Breast epithelium (tissue), 4 donors: Measurements from ENCODE around the gene L3MBTL3. TPM values are rescaled to one million over a fixed set of nuclear protein-coding genes. Genes with fewer than 3 reads are reported as not detected.
"Not testable (repeated sequence)": the region's sequence is repeated elsewhere in the genome, so short reads cannot be mapped to it uniquely, and the experiment has no call there.

Experiments used
- DNase-seq, 2 donors: peaks; one replicate each; pipeline ENCODE4 v3.0.0-alpha.2; 2019; ENCODE audit warnings: low spot score in 2 of 2
- H3K27ac ChIP-seq, 2 donors: fragments of 200-600 bp; sonication (generic) in 1 of 2; one replicate each; pipeline ENCODE4 v1.5.1; 2016 to 2019; ENCODE audit warnings: mild to moderate bottlenecking in 1 of 2
- H3K27me3 ChIP-seq, 2 donors: fragments of 200-600 bp; sonication (generic) in 1 of 2; one replicate each; pipeline versions ENCODE4 v1.5.1 to v1.6.0; 2017 to 2019; ENCODE audit warnings: control low read depth in 1 of 2, mild to moderate bottlenecking in 1 of 2
- H3K36me3 ChIP-seq: fragments of 200-600 bp; one replicate; pipeline ENCODE4 v1.5.1; 2019
- H3K4me1 ChIP-seq, 2 donors: fragments of 200-600 bp; sonication (generic); one replicate each; pipeline ENCODE4 v1.5.1; 2016 to 2019; ENCODE audit warnings: control low read depth in 1 of 2
- H3K4me3 ChIP-seq, 3 donors: fragments of 200-600 bp; sonication (generic); 1 replicate in 2 of 3; 2 replicates in 1 of 3; pipeline ENCODE4 v1.5.1; 2016 to 2019; ENCODE audit warnings: mild to moderate bottlenecking in 3 of 3, moderate library complexity in 2 of 3
- H3K9me3 ChIP-seq, 2 donors: fragments of 200-600 bp; sonication (generic) in 1 of 2; one replicate each; pipeline ENCODE4 v1.5.1; 2016 to 2019; ENCODE audit warnings: control low read depth in 1 of 2
- POLR2A ChIP-seq: fragments of 450-650 bp; IDR thresholded peaks from one replicate; pipeline ENCODE4 v1.6.1; 2016; ENCODE audit warnings: antibody characterized with exemption, mild to moderate bottlenecking, moderate library complexity
- POLR2AphosphoS5 ChIP-seq, 3 donors: sonication (generic); formaldehyde crosslinking; IDR thresholded peaks; one replicate each; pipeline ENCODE4 v1.6.1; 2017; ENCODE audit warnings: antibody characterized with exemption in 3 of 3
- intact Hi-C: fragments of 100-400 bp; cut with DNase I; formaldehyde crosslinking; loops from one replicate; pipeline ENCODE4 v1.15.1; 2023; ENCODE audit warnings: low total_unique reads
- total RNA-seq, 3 donors: library from RNA; depleted of rRNA; stranded (reverse); fragments of >200 nt; gene quantifications; one replicate each; pipeline ENCODE4 v1.1.0, GENCODE V29; 2016
- TF ChIP-seq, protein P1 (sequence below), 3 donors: fragments of 450-650 bp; IDR thresholded peaks; one replicate each; pipeline ENCODE4 v1.5.1; 2016 to 2017; ENCODE audit warnings: antibody characterized with exemption in 3 of 3, mild to moderate bottlenecking in 3 of 3, moderate library complexity in 3 of 3

L3MBTL3 gene
- total RNA-seq, 3 donors from 2014 or later, result 7.4 to 16.7 (median 9.7) TPM

- no peaks in the 10 kb centered on the region for H3K36me3 ChIP-seq
- H3K4me1 ChIP-seq, result no peaks in the 10 kb centered on the region
- H3K9me3 ChIP-seq, result no peaks in the 10 kb centered on the region
- TF ChIP-seq POLR2AphosphoS5 (IDR thresholded peaks at IDR 0.05), result no peak
- TF ChIP-seq, protein P1, sequence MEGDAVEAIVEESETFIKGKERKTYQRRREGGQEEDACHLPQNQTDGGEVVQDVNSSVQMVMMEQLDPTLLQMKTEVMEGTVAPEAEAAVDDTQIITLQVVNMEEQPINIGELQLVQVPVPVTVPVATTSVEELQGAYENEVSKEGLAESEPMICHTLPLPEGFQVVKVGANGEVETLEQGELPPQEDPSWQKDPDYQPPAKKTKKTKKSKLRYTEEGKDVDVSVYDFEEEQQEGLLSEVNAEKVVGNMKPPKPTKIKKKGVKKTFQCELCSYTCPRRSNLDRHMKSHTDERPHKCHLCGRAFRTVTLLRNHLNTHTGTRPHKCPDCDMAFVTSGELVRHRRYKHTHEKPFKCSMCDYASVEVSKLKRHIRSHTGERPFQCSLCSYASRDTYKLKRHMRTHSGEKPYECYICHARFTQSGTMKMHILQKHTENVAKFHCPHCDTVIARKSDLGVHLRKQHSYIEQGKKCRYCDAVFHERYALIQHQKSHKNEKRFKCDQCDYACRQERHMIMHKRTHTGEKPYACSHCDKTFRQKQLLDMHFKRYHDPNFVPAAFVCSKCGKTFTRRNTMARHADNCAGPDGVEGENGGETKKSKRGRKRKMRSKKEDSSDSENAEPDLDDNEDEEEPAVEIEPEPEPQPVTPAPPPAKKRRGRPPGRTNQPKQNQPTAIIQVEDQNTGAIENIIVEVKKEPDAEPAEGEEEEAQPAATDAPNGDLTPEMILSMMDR (IDR thresholded peaks at IDR 0.05), result no peak
- no peak for TF ChIP-seq POLR2A
- intact Hi-C loops, result no loop called here
- no peak overlapping the region for H3K27ac ChIP-seq
- H3K27me3 ChIP-seq, result no peaks in the 10 kb centered on the region
- no peak for DNase-seq
- no peak overlapping the region for H3K4me3 ChIP-seq
Observed at GRCh38 chr6:130107710-130108109, 89.3 kb downstream of the L3MBTL3 start.

DNA sequence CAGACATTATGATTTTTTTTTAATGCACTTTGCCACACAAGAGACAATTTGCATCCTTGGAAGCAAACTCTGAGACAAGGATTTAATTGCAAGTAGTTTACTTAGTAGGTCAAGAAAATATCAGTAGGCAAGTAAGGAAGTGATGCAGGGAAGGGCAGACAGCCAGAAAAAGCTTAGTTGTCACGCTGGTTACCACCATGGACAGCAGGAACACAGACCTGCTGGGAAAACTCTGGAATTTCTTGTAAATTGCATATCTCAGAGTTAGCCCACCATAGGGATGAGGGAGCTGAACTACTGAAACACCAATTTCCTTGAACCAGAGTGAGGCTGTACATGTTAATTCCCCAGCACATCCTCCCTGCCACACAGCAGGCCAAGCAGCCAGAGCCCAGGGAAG lies 92.7 kb downstream of the L3MBTL3 start:
- Histone ChIP-seq H3K36me3 (no peaks in the 10 kb centered on the region), H3K9me3 (no peaks in the 10 kb centered on the region), H3K27me3 (no peaks in the 10 kb centered on the region), H3K4me3 (no peak overlapping the region), H3K4me1 (no peaks in the 10 kb centered on the region), H3K27ac (no peak overlapping the region)
- no peak for DNase-seq
- no peak for TF ChIP-seq POLR2A
- TF ChIP-seq, protein P1 (IDR thresholded peaks at IDR 0.05), result no peak
- no peak for TF ChIP-seq POLR2AphosphoS5 (IDR thresholded peaks at IDR 0.05)
- intact Hi-C loops, result no loop called here

- no peaks in the 10 kb centered on the region for H3K36me3 ChIP-seq
- intact Hi-C loops, result no loop called here
- no peaks in the 10 kb centered on the region for H3K9me3 ChIP-seq
- DNase-seq, result no peak
- H3K27ac ChIP-seq, result no peak overlapping the region
- H3K4me1 ChIP-seq, result no peaks in the 10 kb centered on the region
- no peaks in the 10 kb centered on the region for H3K27me3 ChIP-seq
- no peak overlapping the region for H3K4me3 ChIP-seq
- no peak for TF ChIP-seq POLR2A
- TF ChIP-seq POLR2AphosphoS5 (IDR thresholded peaks at IDR 0.05), result no peak
- TF ChIP-seq, protein P1 (IDR thresholded peaks at IDR 0.05), result no peak
Observed at GRCh38 chr6:130113201-130113710, 94.9 kb downstream of the L3MBTL3 start.

DNA sequence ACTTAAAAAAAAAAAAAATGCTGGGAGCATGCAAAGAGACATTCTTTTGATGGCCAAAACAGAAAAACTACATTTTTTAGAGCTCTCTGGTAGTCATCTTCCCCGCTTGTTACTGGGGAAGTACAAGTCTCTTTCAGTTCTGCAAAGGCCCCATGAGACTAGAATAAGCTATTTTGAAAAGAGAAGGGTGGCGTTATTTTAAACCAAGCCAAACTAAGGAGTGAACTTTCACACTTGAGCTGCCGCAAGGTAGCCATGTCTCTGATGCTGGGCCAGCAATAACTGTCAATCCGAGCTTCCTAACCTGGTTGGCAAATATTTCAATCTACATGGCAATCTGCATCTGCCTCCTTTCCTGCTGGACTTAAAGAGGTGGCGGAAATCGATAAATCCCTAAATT lies 96.7 kb downstream of the L3MBTL3 start:
- Histone ChIP-seq H3K27me3 (no peaks in the 10 kb centered on the region), H3K36me3 (no peaks in the 10 kb centered on the region), H3K9me3 (no peaks in the 10 kb centered on the region), H3K4me1 (no peaks in the 10 kb centered on the region), H3K4me3 (no peak overlapping the region), H3K27ac (no peak overlapping the region)
- intact Hi-C loops, result no loop called here
- no peak for DNase-seq
- TF ChIP-seq, protein P1 (IDR thresholded peaks at IDR 0.05), result no peak
- TF ChIP-seq POLR2A, result no peak
- TF ChIP-seq POLR2AphosphoS5 (IDR thresholded peaks at IDR 0.05), result no peak

- TF ChIP-seq POLR2AphosphoS5 (IDR thresholded peaks at IDR 0.05), result no peak
- TF ChIP-seq, protein P1 (IDR thresholded peaks at IDR 0.05), result no peak
- no peak for TF ChIP-seq POLR2A
- intact Hi-C loops, result no loop called here
- H3K27ac ChIP-seq, result no peak overlapping the region
- H3K36me3 ChIP-seq, result no peaks in the 10 kb centered on the region
- DNase-seq, result no peak
- no peak overlapping the region for H3K4me3 ChIP-seq
- no peaks in the 10 kb centered on the region for H3K27me3 ChIP-seq
- H3K9me3 ChIP-seq, result no peaks in the 10 kb centered on the region
- H3K4me1 ChIP-seq, result no peaks in the 10 kb centered on the region
Observed at GRCh38 chr6:130116273-130116672, 97.9 kb downstream of the L3MBTL3 start.

DNA sequence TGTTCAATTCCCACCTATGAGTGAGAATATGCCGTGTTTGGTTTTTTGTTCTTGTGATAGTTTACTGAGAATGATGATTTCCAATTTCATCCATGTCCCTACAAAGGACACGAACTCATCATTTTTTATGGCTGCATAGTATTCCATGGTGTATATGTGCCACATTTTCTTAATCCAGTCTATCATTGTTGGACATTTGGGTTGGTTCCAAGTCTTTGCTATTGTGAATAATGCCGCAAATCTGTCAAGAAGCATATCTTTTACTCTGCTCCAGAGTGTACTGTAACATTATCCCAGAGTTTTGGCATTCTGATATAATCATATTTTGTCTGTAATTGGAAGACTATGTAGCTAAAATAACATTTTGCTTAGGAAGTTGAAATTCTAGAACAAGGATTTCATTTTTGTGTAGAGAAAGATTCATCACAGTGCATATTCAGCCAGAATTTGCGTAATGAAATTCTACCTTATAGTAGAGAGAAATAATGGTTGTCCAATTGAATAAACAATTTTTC lies 98.9 kb downstream of the L3MBTL3 start:
- intact Hi-C loops, H3K4me1 ChIP-seq: not testable (repeated sequence)

More for the DNA sequence above, 98.9 kb downstream of the L3MBTL3 start:
- H3K27ac ChIP-seq, H3K36me3 ChIP-seq, DNase-seq, H3K9me3 ChIP-seq, H3K27me3 ChIP-seq, H3K4me3 ChIP-seq: not testable (repeated sequence)
